ENCODE data around the gene IVD. TPM values are rescaled to one million over a fixed set of nuclear protein-coding genes. Genes with fewer than 3 reads are reported as not detected.

IVD gene
- total and polyA plus RNA-seq, 2 experiments from 2014 or later: 96.1 to 114 TPM

GRCh38 chr15:40410476-40410875, 4.9 kb downstream of the IVD start:
- peaks cover 39% of the 10 kb centered on the region for H3K36me3 ChIP-seq
- TF ChIP-seq CTCF (IDR thresholded peaks at IDR 0.05; ENCODE audit: low read depth, low read length): no peak
- H3K4me3 ChIP-seq: no peak overlapping the region
- no peak overlapping the region for H3K27ac ChIP-seq
- no peaks in the 10 kb centered on the region for H3K9me3 ChIP-seq (ENCODE audit: low read depth)
- DNase-seq (ENCODE audit: low read depth in 1 of 2, low spot score in 1 of 2): no peak
- H3K27me3 ChIP-seq: no peaks in the 10 kb centered on the region
- H3K4me1 ChIP-seq (ENCODE audit: low read depth): peaks cover 22% of the 10 kb centered on the region

GRCh38 chr15:40412095-40412759, 6.6 kb downstream of the IVD start:
- Histone ChIP-seq H3K4me3 (no peak overlapping the region), H3K36me3 (peaks cover 44% of the 10 kb centered on the region), H3K27ac (no peak overlapping the region), H3K27me3 (no peaks in the 10 kb centered on the region), H3K9me3 (ENCODE audit: low read depth) (no peaks in the 10 kb centered on the region), H3K4me1 (ENCODE audit: low read depth) (peaks cover 13% of the 10 kb centered on the region)
- DNase-seq (ENCODE audit: low read depth in 1 of 2, low spot score in 1 of 2): no peak
- no peak for TF ChIP-seq CTCF (IDR thresholded peaks at IDR 0.05; ENCODE audit: low read depth, low read length)

- TF ChIP-seq CTCF (IDR thresholded peaks at IDR 0.05; ENCODE audit: low read depth, low read length): no peak
These were observed 7.4 kb downstream of the IVD start for GRCh38 chr15:40413036-40413435.

GRCh38 chr15:40414816-40415215, 9.2 kb downstream of the IVD start:
- no peaks in the 10 kb centered on the region for H3K27me3 ChIP-seq
- H3K4me3 ChIP-seq: no peak overlapping the region
- peak overlapping the region; percentile 3 for H3K27ac ChIP-seq
- no peak for TF ChIP-seq CTCF (IDR thresholded peaks at IDR 0.05; ENCODE audit: low read depth, low read length)
- no peaks in the 10 kb centered on the region for H3K9me3 ChIP-seq (ENCODE audit: low read depth)
- DNase-seq (ENCODE audit: low read depth in 1 of 2, low spot score in 1 of 2): peak in 1 of 2 donors; percentile 48
- H3K36me3 ChIP-seq: peaks cover 47% of the 10 kb centered on the region
- H3K4me1 ChIP-seq (ENCODE audit: low read depth): peaks cover 11% of the 10 kb centered on the region

More at GRCh38 chr15:40413036-40413435, 7.4 kb downstream of the IVD start:
- Histone ChIP-seq H3K27me3 (no peaks in the 10 kb centered on the region), H3K36me3 (peaks cover 40% of the 10 kb centered on the region), H3K9me3 (ENCODE audit: low read depth) (no peaks in the 10 kb centered on the region), H3K4me3 (no peak overlapping the region), H3K27ac (no peak overlapping the region), H3K4me1 (ENCODE audit: low read depth) (peaks cover 11% of the 10 kb centered on the region)
- DNase-seq (ENCODE audit: low read depth in 1 of 2, low spot score in 1 of 2): no peak

- no peaks in the 10 kb centered on the region for H3K27me3 ChIP-seq
- TF ChIP-seq CTCF (IDR thresholded peaks at IDR 0.05; ENCODE audit: low read depth, low read length): no peak
- no peak overlapping the region for H3K27ac ChIP-seq
- H3K36me3 ChIP-seq: peaks cover 46% of the 10 kb centered on the region
- peaks cover 11% of the 10 kb centered on the region for H3K4me1 ChIP-seq (ENCODE audit: low read depth)
- no peak for DNase-seq (ENCODE audit: low read depth in 1 of 2, low spot score in 1 of 2)
- H3K9me3 ChIP-seq (ENCODE audit: low read depth): no peaks in the 10 kb centered on the region
- H3K4me3 ChIP-seq: no peak overlapping the region
These were observed 9.6 kb downstream of the IVD start for GRCh38 chr15:40415226-40415625.

All from cardiac muscle cell (in vitro differentiated cells and primary cell).